Loucy (cell line): ENCODE measurements around the gene WFDC12.

Experiments
- H2AFZ ChIP-seq: fragments of 200-600 bp; sonication (generic); 2 replicates; pipeline ENCODE4 v1.6.0; 2016; ENCODE audit warnings: antibody characterized with exemption, mild to moderate bottlenecking, low read length, moderate library complexity
- H3F3A ChIP-seq: fragments of 200-600 bp; 2 replicates; pipeline ENCODE4 v1.6.0; 2016; ENCODE audit warnings: antibody characterized with exemption, low read depth, mild to moderate bottlenecking
- H3K27me3 ChIP-seq: fragments of 200-600 bp; sonication (generic); 2 replicates; pipeline ENCODE4 v1.6.1; 2014; ENCODE audit warnings: low read length, mild to moderate bottlenecking; ENCODE audit not compliant: insufficient read depth, poor library complexity, severe bottlenecking
- H3K36me3 ChIP-seq: fragments of 200-600 bp; sonication (generic); 2 replicates; pipeline ENCODE4 v1.6.1; 2016; ENCODE audit warnings: low read length; ENCODE audit not compliant: insufficient read depth
- H3K4me1 ChIP-seq: fragments of 200-600 bp; sonication (generic); 2 replicates; pipeline ENCODE4 v1.5.1; 2014; ENCODE audit warnings: low read length, mild to moderate bottlenecking; ENCODE audit not compliant: insufficient read depth, poor library complexity, severe bottlenecking
- H3K4me2 ChIP-seq: fragments of 200-600 bp; sonication (generic); 2 replicates; pipeline ENCODE4 v1.6.0; 2014; ENCODE audit warnings: antibody characterized with exemption, low read length, low read depth, mild to moderate bottlenecking; ENCODE audit not compliant: poor library complexity, severe bottlenecking
- H3K4me3 ChIP-seq: fragments of 200-600 bp; sonication (generic); 2 replicates; pipeline ENCODE4 v1.5.1; 2014; ENCODE audit warnings: low read length, mild to moderate bottlenecking, mixed read lengths; ENCODE audit not compliant: poor library complexity, severe bottlenecking
- H3K79me2 ChIP-seq: fragments of 200-600 bp; sonication (generic); 2 replicates; pipeline ENCODE4 v1.6.1; 2014; ENCODE audit warnings: low read length; ENCODE audit not compliant: insufficient read depth
- H3K9ac ChIP-seq: fragments of 200-600 bp; sonication (generic); 2 replicates; pipeline ENCODE4 v1.6.0; 2014; ENCODE audit warnings: mild to moderate bottlenecking, low read depth, low read length, moderate library complexity; ENCODE audit not compliant: poor library complexity, severe bottlenecking
- H3K9me2 ChIP-seq: fragments of 200-600 bp; sonication (generic); replicated peaks from 2 replicates; pipeline ENCODE4 v1.6.1; 2016; ENCODE audit warnings: low read depth, low read length, mixed read lengths
- H3K9me3 ChIP-seq: fragments of 200-600 bp; sonication (generic); 2 replicates; pipeline ENCODE4 v1.6.1; 2014; ENCODE audit warnings: mild to moderate bottlenecking, antibody characterized with exemption, low read length, low read depth; ENCODE audit not compliant: insufficient read depth
- H4K20me1 ChIP-seq: fragments of 200-600 bp; sonication (generic); 2 replicates; pipeline ENCODE4 v1.6.0; 2014; ENCODE audit warnings: antibody characterized with exemption, low read length, mild to moderate bottlenecking; ENCODE audit not compliant: insufficient read depth, poor library complexity, severe bottlenecking
- CTCF ChIP-seq: fragments of 200-600 bp; sonication (generic); conservative IDR thresholded peaks from 2 replicates; pipeline ENCODE4 v1.5.1; 2014; ENCODE audit warnings: mild to moderate bottlenecking, antibody characterized with exemption, low read length
- EZH2phosphoT487 ChIP-seq: fragments of 200-600 bp; IDR thresholded peaks from 2 replicates; pipeline ENCODE4 v1.6.1; 2018; ENCODE audit warnings: antibody characterized with exemption, mild to moderate bottlenecking, moderate library complexity, borderline replicate concordance

Gene WFDC12

GRCh38 chr20:45117581-45117980, 6.7 kb downstream of the WFDC12 start:
- TF ChIP-seq EZH2phosphoT487: no peak
- no peak for TF ChIP-seq CTCF
- no peak overlapping the region for H3K9ac ChIP-seq
- H3K9me2 ChIP-seq: no peaks in the 10 kb centered on the region
- H3K27me3 ChIP-seq: no peaks in the 10 kb centered on the region
- no peak overlapping the region for H3K4me2 ChIP-seq
- H3K36me3 ChIP-seq: no peaks in the 10 kb centered on the region
- no peak overlapping the region for H3K4me3 ChIP-seq
- no peaks in the 10 kb centered on the region for H3K9me3 ChIP-seq
- no peaks in the 10 kb centered on the region for H3F3A ChIP-seq
- no peaks in the 10 kb centered on the region for H4K20me1 ChIP-seq
- no peaks in the 10 kb centered on the region for H3K79me2 ChIP-seq
- no peak overlapping the region for H2AFZ ChIP-seq
- no peaks in the 10 kb centered on the region for H3K4me1 ChIP-seq

GRCh38 chr20:45115829-45116228, 8.4 kb downstream of the WFDC12 start:
- Histone ChIP-seq H3K9me3 (no peaks in the 10 kb centered on the region), H3F3A (no peaks in the 10 kb centered on the region), H3K27me3 (no peaks in the 10 kb centered on the region), H2AFZ (no peak overlapping the region), H3K4me1 (no peaks in the 10 kb centered on the region), H3K4me3 (no peak overlapping the region), H3K4me2 (no peak overlapping the region), H3K9me2 (no peaks in the 10 kb centered on the region), H3K79me2 (no peaks in the 10 kb centered on the region), H4K20me1 (no peaks in the 10 kb centered on the region), H3K9ac (no peak overlapping the region), H3K36me3 (no peaks in the 10 kb centered on the region)
- TF ChIP-seq CTCF: no peak

GRCh38 chr20:45115386-45115774, 8.9 kb downstream of the WFDC12 start:
- peak overlapping the region; percentile 72; the same call in 1 of the 2 replicates for H2AFZ ChIP-seq
- H4K20me1 ChIP-seq: no peaks in the 10 kb centered on the region
- H3K4me2 ChIP-seq: peak overlapping the region; percentile 35
- no peaks in the 10 kb centered on the region for H3K9me3 ChIP-seq
- no peaks in the 10 kb centered on the region for H3K9me2 ChIP-seq
- no peaks in the 10 kb centered on the region for H3K79me2 ChIP-seq
- H3K27me3 ChIP-seq: no peaks in the 10 kb centered on the region
- H3K4me3 ChIP-seq: no peak overlapping the region
- no peak overlapping the region for H3K9ac ChIP-seq
- TF ChIP-seq EZH2phosphoT487: no peak
- TF ChIP-seq CTCF: no peak
- H3K36me3 ChIP-seq: no peaks in the 10 kb centered on the region
- H3K4me1 ChIP-seq: no peaks in the 10 kb centered on the region
- H3F3A ChIP-seq: no peaks in the 10 kb centered on the region
